Fibroblast of pulmonary artery (primary cell): ENCODE results near the gene ZNF32.
A peak's percentile ranks its signal among the peaks of the same experiment; 100 is the strongest.
"Not testable (repeated sequence)": the region's sequence is repeated elsewhere in the genome, so short reads cannot be mapped to it uniquely, and the experiment has no call there.

Source experiments
- DNase-seq: peaks from one replicate; pipeline ENCODE4 v3.0.0-alpha.2; 2010; ENCODE audit warnings: low read depth
- H3K4me3 ChIP-seq: replicated peaks from 2 replicates; pipeline ENCODE4 v1.5.1; 2011; ENCODE audit warnings: low read depth, mild to moderate bottlenecking, control low read depth, low read length, moderate library complexity
- TF ChIP-seq, protein P1 (sequence below): IDR thresholded peaks from 2 replicates; pipeline ENCODE4 v1.5.1; 2011; ENCODE audit warnings: mild to moderate bottlenecking, control low read depth, low read length, inconsistent platforms; ENCODE audit errors: missing control alignments

The ZNF32 gene

DNA sequence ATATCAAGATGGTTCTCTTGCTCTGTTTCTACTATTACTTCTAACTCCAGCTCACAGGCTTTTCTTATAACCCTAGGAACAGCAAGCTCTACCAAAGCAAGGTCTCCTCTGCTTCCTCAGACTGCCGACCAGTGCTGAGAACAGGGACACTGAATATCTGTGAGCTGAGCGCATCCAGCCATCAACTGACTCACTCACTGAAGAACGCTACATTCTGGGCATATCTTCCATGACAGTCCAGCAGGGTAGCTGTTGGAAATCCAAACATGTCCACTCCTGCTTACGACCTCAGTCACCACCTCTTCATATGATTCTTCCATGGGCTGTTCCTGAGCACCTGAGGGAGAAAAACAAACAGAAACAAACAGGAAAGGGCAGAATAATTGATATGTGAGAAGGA is 2.8 kb downstream of the ZNF32 start:
- DNase-seq: no peak
- no peak overlapping the region for H3K4me3 ChIP-seq
- TF ChIP-seq, protein P1, sequence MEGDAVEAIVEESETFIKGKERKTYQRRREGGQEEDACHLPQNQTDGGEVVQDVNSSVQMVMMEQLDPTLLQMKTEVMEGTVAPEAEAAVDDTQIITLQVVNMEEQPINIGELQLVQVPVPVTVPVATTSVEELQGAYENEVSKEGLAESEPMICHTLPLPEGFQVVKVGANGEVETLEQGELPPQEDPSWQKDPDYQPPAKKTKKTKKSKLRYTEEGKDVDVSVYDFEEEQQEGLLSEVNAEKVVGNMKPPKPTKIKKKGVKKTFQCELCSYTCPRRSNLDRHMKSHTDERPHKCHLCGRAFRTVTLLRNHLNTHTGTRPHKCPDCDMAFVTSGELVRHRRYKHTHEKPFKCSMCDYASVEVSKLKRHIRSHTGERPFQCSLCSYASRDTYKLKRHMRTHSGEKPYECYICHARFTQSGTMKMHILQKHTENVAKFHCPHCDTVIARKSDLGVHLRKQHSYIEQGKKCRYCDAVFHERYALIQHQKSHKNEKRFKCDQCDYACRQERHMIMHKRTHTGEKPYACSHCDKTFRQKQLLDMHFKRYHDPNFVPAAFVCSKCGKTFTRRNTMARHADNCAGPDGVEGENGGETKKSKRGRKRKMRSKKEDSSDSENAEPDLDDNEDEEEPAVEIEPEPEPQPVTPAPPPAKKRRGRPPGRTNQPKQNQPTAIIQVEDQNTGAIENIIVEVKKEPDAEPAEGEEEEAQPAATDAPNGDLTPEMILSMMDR: no peak

DNA sequence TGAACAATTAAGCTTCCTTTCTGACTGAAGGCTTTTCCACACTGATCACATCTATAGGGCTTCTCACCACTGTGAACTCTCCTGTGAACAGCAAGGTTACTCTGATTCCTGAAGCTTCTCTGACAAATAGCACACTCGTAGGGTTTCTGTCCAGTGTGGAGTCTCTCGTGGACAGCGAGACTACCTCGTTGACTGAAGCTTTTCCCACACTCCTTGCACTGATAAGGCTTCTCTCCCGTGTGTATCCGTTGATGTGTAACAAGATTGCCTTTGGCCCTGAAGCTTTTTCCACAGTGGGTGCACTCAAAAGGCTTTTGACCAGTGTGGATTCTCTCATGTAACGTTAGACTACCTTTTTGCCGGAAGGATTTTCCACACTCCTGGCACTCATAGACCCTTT is 4.4 kb downstream of the ZNF32 start:
- DNase-seq: peak; percentile 35
- H3K4me3 ChIP-seq: no peak overlapping the region
- TF ChIP-seq, protein P1: no peak

DNA sequence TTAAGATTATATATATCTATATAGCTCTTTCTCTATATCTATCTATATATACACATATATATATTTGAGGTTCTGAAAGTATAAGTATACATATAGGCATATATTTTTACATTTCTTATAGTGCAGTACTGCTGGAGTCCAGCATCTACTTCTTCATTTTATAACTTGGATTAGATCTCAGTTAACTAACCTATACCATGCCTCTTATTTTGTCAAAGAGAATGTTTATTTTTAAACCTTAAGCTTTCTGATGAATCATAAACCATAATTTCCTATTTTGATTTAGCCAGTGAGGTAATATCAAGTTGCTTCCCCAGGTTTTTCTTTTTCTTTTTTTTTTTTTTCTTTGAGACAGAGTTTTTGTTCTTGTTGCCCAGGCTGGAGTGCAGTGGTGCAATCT is 8.1 kb downstream of the ZNF32 start:
- TF ChIP-seq, protein P1: no peak
- DNase-seq: no peak
- no peak overlapping the region for H3K4me3 ChIP-seq

DNA sequence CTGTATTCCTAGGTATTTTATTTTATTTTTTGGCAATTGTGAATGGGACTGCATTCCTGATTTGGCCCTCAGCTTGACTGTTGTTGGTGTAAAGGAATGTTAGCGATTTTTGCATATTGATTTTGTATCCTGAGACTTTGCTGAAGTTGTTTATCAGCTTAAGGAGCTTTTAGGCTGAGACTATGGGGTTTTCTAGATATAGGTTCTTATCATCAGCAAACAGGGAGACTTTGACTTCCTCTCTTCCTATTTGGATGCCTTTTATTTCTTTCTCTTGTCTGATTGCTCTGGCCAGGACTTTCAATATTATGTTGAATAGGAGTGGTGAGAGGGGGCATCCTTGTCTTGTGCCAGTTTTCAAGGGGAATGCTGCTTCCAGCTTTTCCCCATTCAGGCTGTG is 12.9 kb downstream of the ZNF32 start:
- not testable (repeated sequence) for DNase-seq, H3K4me3 ChIP-seq

DNA sequence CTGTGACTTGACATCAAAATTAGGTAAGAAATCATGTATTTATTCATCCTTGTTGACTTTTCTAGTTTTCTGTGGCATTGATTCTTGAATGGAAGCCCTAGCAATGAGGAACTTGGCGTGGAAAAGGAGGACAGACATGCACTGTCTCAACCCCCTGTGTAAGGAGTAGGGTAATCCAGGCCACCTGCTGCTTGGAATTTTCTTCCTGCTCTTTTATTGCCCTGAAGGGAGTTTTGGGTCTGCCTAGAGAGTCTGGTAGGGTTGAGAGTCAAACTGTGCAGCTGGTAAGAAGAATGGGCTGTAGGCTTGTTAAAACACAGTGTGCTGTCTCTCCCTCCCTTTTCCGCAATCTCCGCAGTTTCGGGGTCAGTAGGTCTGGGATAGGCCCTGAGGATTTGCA is 19.7 kb downstream of the ZNF32 start:
- TF ChIP-seq, protein P1: no peak
- no peak for DNase-seq
- H3K4me3 ChIP-seq: no peak overlapping the region

DNA sequence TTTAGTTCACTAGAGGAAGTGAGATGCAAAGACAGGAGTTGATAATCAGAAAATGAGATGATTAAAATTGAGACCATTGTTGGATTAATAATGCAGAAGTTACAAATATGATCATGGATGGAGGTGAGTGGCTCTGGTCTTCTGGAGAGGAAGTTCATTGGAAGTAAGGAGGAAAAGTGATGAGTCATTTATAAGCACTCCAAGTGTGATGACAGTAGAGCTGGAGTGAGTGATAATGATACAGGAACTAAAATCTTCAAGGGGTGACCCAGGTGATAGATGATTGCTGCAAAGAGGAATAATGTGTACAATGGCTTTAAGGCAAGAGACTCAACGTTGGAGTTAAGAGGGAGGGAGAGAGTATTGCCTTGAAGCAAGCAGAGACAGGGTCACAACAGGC is 20.7 kb downstream of the ZNF32 start:
- no peak for DNase-seq
- TF ChIP-seq, protein P1: no peak
- H3K4me3 ChIP-seq: no peak overlapping the region

DNA sequence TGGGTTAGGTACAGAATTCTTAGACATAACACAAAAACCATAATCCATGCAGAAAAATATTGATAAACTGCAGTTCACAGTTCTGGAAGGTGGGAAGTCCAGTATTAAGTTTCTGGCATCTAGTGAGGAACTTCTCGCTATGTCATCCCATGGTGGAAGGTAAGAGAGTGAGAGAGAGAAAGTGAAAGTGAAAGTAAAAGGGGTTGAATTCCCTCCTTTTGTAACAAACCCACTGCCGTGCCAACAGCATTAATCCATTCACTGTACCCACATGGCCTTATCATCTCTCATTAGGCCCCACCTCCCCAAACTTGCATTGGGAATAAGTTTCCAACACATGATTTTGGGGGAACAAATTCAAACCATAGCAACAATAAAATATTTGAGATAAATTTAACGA is 25.3 kb downstream of the ZNF32 start:
- peak; percentile 12 for DNase-seq
- peak overlapping the region; percentile 11 for H3K4me3 ChIP-seq
- TF ChIP-seq, protein P1: no peak

DNA sequence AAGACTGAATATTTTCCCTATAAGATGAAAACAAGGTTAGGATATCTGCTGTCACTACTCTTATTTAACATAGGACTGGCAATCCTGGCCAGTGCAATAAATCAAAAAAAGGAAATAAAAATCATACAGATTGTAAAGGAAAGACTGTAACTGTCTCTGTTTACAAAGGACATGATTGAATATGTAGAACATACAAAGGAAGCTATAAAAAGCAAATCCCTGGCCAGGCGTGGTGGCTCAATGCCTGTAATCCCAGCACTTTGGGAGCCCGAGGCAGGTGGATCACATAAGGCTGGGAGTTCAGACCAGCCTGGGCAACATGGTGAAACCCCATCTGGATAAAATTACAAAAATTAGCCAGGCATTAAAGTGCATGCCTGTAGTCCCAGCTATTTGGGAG is 26.6 kb downstream of the ZNF32 start:
- no peak for DNase-seq

More for the DNA sequence above, 26.6 kb downstream of the ZNF32 start:
- H3K4me3 ChIP-seq: no peak overlapping the region
- TF ChIP-seq, protein P1: no peak
